HEK293T (cell line): Measurements from ENCODE around the gene RET.

Experiments
- CTCF ChIA-PET: fragments of 350-600 bp; formaldehyde crosslinking; extraction: SDS; loops from one replicate; lab custom pipeline; 2021; ENCODE audit warnings: antibody characterized with exemption, inconsistent platforms; lab: Yijun Ruan, JAX
- POLR2A ChIA-PET: fragments of 350-600 bp; formaldehyde crosslinking; extraction: SDS; loops from one replicate; lab custom pipeline; 2020; ENCODE audit warnings: antibody characterized with exemption, inconsistent platforms; lab: Yijun Ruan, JAX
- DNase-seq: peaks from one replicate; pipeline ENCODE4 v3.0.0; 2012; ENCODE audit warnings: mixed read lengths; ENCODE audit errors: extremely low spot score
- ARNT ChIP-seq: fragments of 450-650 bp; IDR thresholded peaks from 2 replicates; pipeline ENCODE4 v1.6.1; 2017; ENCODE audit warnings: mild to moderate bottlenecking
- BHLHE40 ChIP-seq: fragments of 450-650 bp; IDR thresholded peaks from 2 replicates; pipeline ENCODE4 v1.6.1; 2016; ENCODE audit warnings: mild to moderate bottlenecking, moderate library complexity, borderline replicate concordance
- CTBP1 ChIP-seq: fragments of 450-650 bp; IDR thresholded peaks from 2 replicates; pipeline ENCODE4 v1.6.1; 2016; ENCODE audit warnings: borderline replicate concordance
- ELF4 ChIP-seq: fragments of 450-650 bp; IDR thresholded peaks from 2 replicates; pipeline ENCODE4 v1.6.1; 2017; ENCODE audit warnings: antibody characterized with exemption
- FOXA1 ChIP-seq: fragments of 450-650 bp; IDR thresholded peaks from 2 replicates; pipeline ENCODE4 v1.6.1; 2016; ENCODE audit warnings: mild to moderate bottlenecking
- FOXK2 ChIP-seq: fragments of 450-650 bp; IDR thresholded peaks from 2 replicates; pipeline ENCODE4 v1.6.1; 2016; ENCODE audit warnings: mild to moderate bottlenecking
- FOXM1 ChIP-seq: fragments of 450-650 bp; IDR thresholded peaks from 2 replicates; pipeline ENCODE4 v1.6.1; 2017; ENCODE audit warnings: mild to moderate bottlenecking, borderline replicate concordance
- HDGF ChIP-seq: fragments of 450-650 bp; IDR thresholded peaks from 2 replicates; pipeline ENCODE4 v1.6.1; 2017; ENCODE audit warnings: antibody characterized with exemption, borderline replicate concordance
- L3MBTL2 ChIP-seq: fragments of 450-650 bp; conservative IDR thresholded peaks from 2 replicates; pipeline ENCODE4 v1.6.1; 2016; ENCODE audit warnings: mild to moderate bottlenecking
- LEF1 ChIP-seq: fragments of 450-650 bp; IDR thresholded peaks from 2 replicates; pipeline ENCODE4 v1.6.1; 2017; ENCODE audit warnings: mild to moderate bottlenecking, borderline replicate concordance
- NFRKB ChIP-seq: fragments of 450-650 bp; IDR thresholded peaks from 2 replicates; pipeline ENCODE4 v1.6.1; 2016; ENCODE audit warnings: mild to moderate bottlenecking, moderate library complexity
- PKNOX1 ChIP-seq: fragments of 450-650 bp; IDR thresholded peaks from 2 replicates; pipeline ENCODE4 v1.6.1; 2016
- SP1 ChIP-seq: fragments of 450-650 bp; IDR thresholded peaks from 2 replicates; pipeline ENCODE4 v1.6.1; 2017
- SUZ12 ChIP-seq: fragments of 450-650 bp; IDR thresholded peaks from 2 replicates; pipeline ENCODE4 v1.6.1; 2016; ENCODE audit warnings: mild to moderate bottlenecking
- TARDBP ChIP-seq: fragments of 450-650 bp; IDR thresholded peaks from 2 replicates; pipeline ENCODE4 v1.6.1; 2016
- ZNF384 ChIP-seq: fragments of 450-650 bp; IDR thresholded peaks from 2 replicates; pipeline ENCODE4 v1.6.1; 2016

Gene RET

GRCh38 chr10:43122826-43123225, 46.0 kb downstream of the RET start:
- DNase-seq: no peak
- TF ChIP-seq CTBP1 (no peak), SUZ12 (no peak), L3MBTL2 (no peak), TARDBP (no peak), ELF4 (no peak), FOXK2 (no peak), ARNT (no peak), FOXM1 (no peak), LEF1 (no peak), SP1 (no peak), PKNOX1 (no peak), HDGF (no peak), BHLHE40 (no peak), FOXA1 (no peak), ZNF384 (no peak), NFRKB (no peak)
- CTCF ChIA-PET: no interaction called here
- POLR2A ChIA-PET: interaction anchor here (3.4 kb wide), 1 partner anchor 15 kb away, joined by 11 read pairs; the partner anchor contains the start of gene CSGALNACT2

- TF ChIP-seq HDGF: no peak
- TF ChIP-seq SUZ12: no peak
- TF ChIP-seq BHLHE40: no peak
- TF ChIP-seq L3MBTL2: no peak
- no peak for TF ChIP-seq FOXM1
- TF ChIP-seq ZNF384: no peak
- POLR2A ChIA-PET: interaction anchor here (3.4 kb wide), 1 partner anchor 14 kb away, joined by 11 read pairs; the partner anchor contains the start of gene CSGALNACT2
- CTCF ChIA-PET: no interaction called here
- no peak for DNase-seq
Observed at GRCh38 chr10:43123361-43124093, 46.7 kb downstream of the RET start.

- TF ChIP-seq NFRKB: no peak
- no peak for TF ChIP-seq FOXM1
- TF ChIP-seq ELF4: no peak
- TF ChIP-seq SP1: no peak
- no peak for TF ChIP-seq SUZ12
- no peak for TF ChIP-seq ZNF384
- no peak for TF ChIP-seq FOXK2
- no peak for TF ChIP-seq L3MBTL2
- TF ChIP-seq BHLHE40: no peak
- TF ChIP-seq FOXA1: no peak
- no peak for TF ChIP-seq ARNT
- no peak for TF ChIP-seq TARDBP
- no peak for TF ChIP-seq LEF1
- no peak for TF ChIP-seq PKNOX1
- no peak for TF ChIP-seq CTBP1
- TF ChIP-seq HDGF: no peak
- ChIA-PET CTCF (no interaction called here), POLR2A (no interaction called here)
Observed at GRCh38 chr10:43124094-43124521, 47.2 kb downstream of the RET start.

GRCh38 chr10:43124574-43125273, 47.9 kb downstream of the RET start:
- CTCF ChIA-PET: no interaction called here
- no peak for DNase-seq
- POLR2A ChIA-PET: no interaction called here
- no peak for TF ChIP-seq HDGF
- no peak for TF ChIP-seq PKNOX1
- TF ChIP-seq FOXM1: no peak
- no peak for TF ChIP-seq SUZ12
- TF ChIP-seq ZNF384: no peak
- no peak for TF ChIP-seq ARNT
- no peak for TF ChIP-seq L3MBTL2
- TF ChIP-seq ELF4: no peak
- no peak for TF ChIP-seq LEF1
- no peak for TF ChIP-seq CTBP1
- TF ChIP-seq SP1: no peak
- no peak for TF ChIP-seq NFRKB
- no peak for TF ChIP-seq FOXK2
- TF ChIP-seq BHLHE40: no peak

More at GRCh38 chr10:43124094-43124521, 47.2 kb downstream of the RET start:
- DNase-seq: no peak

- ChIA-PET CTCF (no interaction called here), POLR2A (no interaction called here)
- no peak for DNase-seq
- TF ChIP-seq HDGF (no peak), SUZ12 (no peak), CTBP1 (no peak), BHLHE40 (no peak), ELF4 (no peak), FOXM1 (no peak), L3MBTL2 (no peak), ARNT (no peak), PKNOX1 (no peak), TARDBP (no peak), LEF1 (no peak), FOXK2 (no peak), ZNF384 (no peak), SP1 (no peak), FOXA1 (no peak), NFRKB (no peak)
Observed at GRCh38 chr10:43125274-43125845, 48.5 kb downstream of the RET start.
